Measurements from ENCODE around the gene HMHB1. TPM values are rescaled to one million over a fixed set of nuclear protein-coding genes. Genes with fewer than 3 reads are reported as not detected.
A peak's percentile ranks its signal among the peaks of the same experiment; 100 is the strongest.

Gene HMHB1
- total RNA-seq, 1 experiment from 2014 or later = not detected

GRCh38 chr5:143793249-143793648 is 18.7 kb upstream of the HMHB1 start:
- no CpG with 5 or more reads among the region's 2 CpGs for WGBS (ENCODE audit: extremely low coverage, insufficient read length, low lambda C conversion rate)
- Histone ChIP-seq H3K4me2 (ENCODE audit: insufficient read depth, insufficient read length, low read length) (no peak overlapping the region), H4K5ac (ENCODE audit: insufficient read length, low read depth, low read length) (no peak overlapping the region), H2BK15ac (ENCODE audit: low read depth, low read length) (no peak overlapping the region), H2BK120ac (ENCODE audit: low read depth, low read length, poor library complexity, severe bottlenecking) (no peak overlapping the region), H2AFZ (ENCODE audit: low read length) (peak overlapping the region; percentile 73), H2BK20ac (ENCODE audit: low read depth, low read length, poor library complexity, severe bottlenecking) (no peak overlapping the region), H3K79me2 (ENCODE audit: insufficient read depth, low read length) (no peaks in the 10 kb centered on the region), H3K4me1 (ENCODE audit: insufficient read depth, low read length) (no peaks in the 10 kb centered on the region), H2AK5ac (ENCODE audit: insufficient read length, low read length) (no peak overlapping the region), H3K27me3 (ENCODE audit: insufficient read depth, low read length) (no peaks in the 10 kb centered on the region), H2BK5ac (ENCODE audit: insufficient read length, low read length) (no peak overlapping the region), H3K14ac (ENCODE audit: insufficient read depth, low read length) (no peak overlapping the region), H3K23me2 (ENCODE audit: insufficient read length, low read depth, low read length, poor library complexity, severe bottlenecking) (no peaks in the 10 kb centered on the region), H3K27ac (ENCODE audit: insufficient read length, low read depth, low read length) (no peak overlapping the region), H2BK12ac (ENCODE audit: insufficient read length, low read depth, low read length) (no peak overlapping the region), H4K91ac (ENCODE audit: insufficient read length, low read depth, low read length) (no peak overlapping the region), H3K79me1 (ENCODE audit: insufficient read depth, low read depth, low read length, poor library complexity, severe bottlenecking) (no peaks in the 10 kb centered on the region), H3K9ac (ENCODE audit: extremely low read depth, insufficient read length, low read length) (no peak overlapping the region), H3K23ac (ENCODE audit: insufficient read length, low read depth, low read length) (no peak overlapping the region), H4K8ac (replicated peaks; ENCODE audit: insufficient read length, low read depth, low read length) (no peak overlapping the region), H3T11ph (ENCODE audit: low read length) (no peak overlapping the region), H3K4ac (ENCODE audit: low read depth, low read length) (no peak overlapping the region), H3K56ac (ENCODE audit: insufficient read length, low read depth, low read length) (no peak overlapping the region), H3K9me3 (ENCODE audit: control insufficient read depth, low read depth, low read length) (no peaks in the 10 kb centered on the region), H4K20me1 (ENCODE audit: control insufficient read depth, insufficient read depth, insufficient read length) (no peaks in the 10 kb centered on the region), H3K18ac (ENCODE audit: insufficient read length, low read depth, low read length) (no peak overlapping the region)
- Mint-ChIP-seq H3K4me1 (peaks cover 8 to 16% of the 10 kb centered on the region in 2 experiments), H3K36me3 (ENCODE audit: insufficient read depth in 1 of 3, low read depth in 3 of 3) (peaks cover 0 to 2% (median 0%) of the 10 kb centered on the region in 3 experiments; a peak in 1 of 7 replicates), H3K27me3 (ENCODE audit: low read depth) (no peaks in the 10 kb centered on the region), H3K27ac (no peak overlapping the region; a peak in 1 of 7 replicates), H3K4me3 (no peak overlapping the region), H3K9me3 (no peaks in the 10 kb centered on the region)
- no peak for DNase-seq
- no peak for TF ChIP-seq CTCF (conservative IDR thresholded peaks at IDR 0.05)

Measured in H9 (cell line).